Heart left ventricle (tissue), 13 donors: ENCODE data around the gene RLF.

Experiments used
- CTCF ChIP-seq, 12 donors: fragments of 200-600 bp; sonication (generic) in 4 of 12; IDR thresholded peaks; one replicate each; pipeline versions ENCODE4 v1.5.0 to v1.8.0; 2018 to 2022; ENCODE audit warnings: antibody characterized with exemption in 12 of 12, mild to moderate bottlenecking in 5 of 12
- POLR2A ChIP-seq, 2 donors: fragments of 450-650 bp; IDR thresholded peaks; one replicate each; pipeline ENCODE4 v1.6.1; 2017; ENCODE audit warnings: antibody characterized with exemption in 2 of 2, mild to moderate bottlenecking in 2 of 2, moderate library complexity in 2 of 2
- donor health status: ischemic (EF 13 %, LVEDD 7.1; RV severe dilation, severe dysfunction).
- donor health status: DM: no; HTN: yes; CAD: no.
- donor health status: DM: no; HTN: no; CAD: no.
- donor health status: ischemic (EF 25% LVEDD 6.9; RV normal size, moderate dysfunction).
- donor health status: ischemic (EF 25% LVEDD 5.7; RV mildly dilated, moderate dysfunction).
- donor health status: ischemic (EF 35%, LVEDD 5.7; RV mildly dilated, moderate dysfunction).
- donor health status: nonischemic (EF 11% LVEDD 7.7; RV severe dilation, severe dysfunction).
- donor health status: DM: yes; HTN: yes; CAD: no.
- donor health status: PGD.
- donor health status: ischemic (EF 29% LVEDD 5.4; RV normal size, mild dysfunction).
- donor health status: nonischemic (EF 23%, LVEDD 6.1; RV moderate dilation, normal function).

GRCh38 chr1:40276122-40276521, 114.9 kb downstream of the RLF start:
- TF ChIP-seq CTCF (IDR thresholded peaks at IDR 0.05), result no peak
- TF ChIP-seq POLR2A (IDR thresholded peaks at IDR 0.05), result no peak
